C4-2B (cell line): ENCODE results near the gene CAPN13.

ENCODE experiments used
- CTCF ChIP-seq: fragments of 450-650 bp; conservative IDR thresholded peaks from 2 replicates; pipeline ENCODE4 v1.5.1; 2017; ENCODE audit warnings: mild to moderate bottlenecking
- ZFX ChIP-seq: fragments of 450-650 bp; IDR thresholded peaks from 2 replicates; pipeline ENCODE4 v1.6.1; 2017

- TF ChIP-seq CTCF (no peak), ZFX (no peak)
These were observed 123.8 kb downstream of the CAPN13 start for GRCh38 chr2:30683236-30683956.
